ENCODE measurements around the gene NANOS3. TPM values are rescaled to one million over a fixed set of nuclear protein-coding genes. Genes with fewer than 3 reads are reported as not detected.

The NANOS3 gene
- total and polyA plus RNA-seq, 9 of the 15 experiments (the other 6 are each of a cell fraction or from before 2014, with no cell fraction given) = not detected

DNA sequence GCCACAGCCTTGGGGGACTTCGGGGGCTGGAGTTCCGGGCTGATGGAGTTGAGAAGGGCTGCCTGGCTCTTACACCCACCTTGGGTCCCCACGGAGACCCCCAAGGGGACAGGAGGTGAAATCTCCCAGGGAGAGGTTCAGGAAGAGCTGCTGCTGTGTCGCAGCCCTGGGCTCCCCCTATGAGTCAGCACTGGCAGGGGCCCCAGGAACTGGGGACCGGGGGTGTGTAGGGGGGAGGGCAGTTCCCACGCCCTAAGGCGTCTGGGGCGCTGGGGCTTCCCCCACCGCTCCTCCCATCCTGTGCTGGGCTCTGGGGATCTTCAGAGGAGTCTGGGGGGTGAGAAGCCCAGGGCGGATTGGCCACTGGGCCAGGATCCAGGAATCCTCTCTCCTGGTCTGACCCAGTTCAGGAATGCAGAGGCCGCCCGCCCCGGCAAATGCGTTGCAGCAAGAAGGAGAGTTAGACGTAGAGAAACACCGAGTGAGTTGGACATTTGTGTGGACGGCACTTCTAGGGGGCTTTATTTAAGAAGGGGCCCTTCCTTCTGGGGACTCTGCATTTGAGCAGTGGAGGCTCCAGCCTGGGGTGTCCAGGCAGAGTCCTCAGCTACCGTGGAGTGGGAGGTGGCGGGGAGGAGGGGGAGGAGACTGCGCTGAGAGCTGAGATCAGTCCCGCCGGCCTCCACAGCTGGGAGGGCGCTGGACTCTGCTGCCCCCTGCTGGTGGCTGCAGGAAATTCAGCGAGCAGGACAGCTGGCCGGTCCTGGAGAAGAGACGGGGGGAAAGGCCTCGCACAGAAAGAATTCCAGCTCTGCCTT, 15.0 kb upstream of the NANOS3 start (continued):
- TF ChIP-seq, protein P1, sequence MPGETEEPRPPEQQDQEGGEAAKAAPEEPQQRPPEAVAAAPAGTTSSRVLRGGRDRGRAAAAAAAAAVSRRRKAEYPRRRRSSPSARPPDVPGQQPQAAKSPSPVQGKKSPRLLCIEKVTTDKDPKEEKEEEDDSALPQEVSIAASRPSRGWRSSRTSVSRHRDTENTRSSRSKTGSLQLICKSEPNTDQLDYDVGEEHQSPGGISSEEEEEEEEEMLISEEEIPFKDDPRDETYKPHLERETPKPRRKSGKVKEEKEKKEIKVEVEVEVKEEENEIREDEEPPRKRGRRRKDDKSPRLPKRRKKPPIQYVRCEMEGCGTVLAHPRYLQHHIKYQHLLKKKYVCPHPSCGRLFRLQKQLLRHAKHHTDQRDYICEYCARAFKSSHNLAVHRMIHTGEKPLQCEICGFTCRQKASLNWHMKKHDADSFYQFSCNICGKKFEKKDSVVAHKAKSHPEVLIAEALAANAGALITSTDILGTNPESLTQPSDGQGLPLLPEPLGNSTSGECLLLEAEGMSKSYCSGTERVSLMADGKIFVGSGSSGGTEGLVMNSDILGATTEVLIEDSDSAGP (CRISPR knock-in tag; IDR thresholded peaks at IDR 0.05) = no peak
- no peak for TF ChIP-seq POLR3G (IDR thresholded peaks at IDR 0.05; ENCODE audit: extremely low read depth, insufficient read length, insufficient replicate concordance)
- TF ChIP-seq ELF4 (CRISPR knock-in tag; IDR thresholded peaks at IDR 0.05) = no peak
- TF ChIP-seq, protein P2, sequence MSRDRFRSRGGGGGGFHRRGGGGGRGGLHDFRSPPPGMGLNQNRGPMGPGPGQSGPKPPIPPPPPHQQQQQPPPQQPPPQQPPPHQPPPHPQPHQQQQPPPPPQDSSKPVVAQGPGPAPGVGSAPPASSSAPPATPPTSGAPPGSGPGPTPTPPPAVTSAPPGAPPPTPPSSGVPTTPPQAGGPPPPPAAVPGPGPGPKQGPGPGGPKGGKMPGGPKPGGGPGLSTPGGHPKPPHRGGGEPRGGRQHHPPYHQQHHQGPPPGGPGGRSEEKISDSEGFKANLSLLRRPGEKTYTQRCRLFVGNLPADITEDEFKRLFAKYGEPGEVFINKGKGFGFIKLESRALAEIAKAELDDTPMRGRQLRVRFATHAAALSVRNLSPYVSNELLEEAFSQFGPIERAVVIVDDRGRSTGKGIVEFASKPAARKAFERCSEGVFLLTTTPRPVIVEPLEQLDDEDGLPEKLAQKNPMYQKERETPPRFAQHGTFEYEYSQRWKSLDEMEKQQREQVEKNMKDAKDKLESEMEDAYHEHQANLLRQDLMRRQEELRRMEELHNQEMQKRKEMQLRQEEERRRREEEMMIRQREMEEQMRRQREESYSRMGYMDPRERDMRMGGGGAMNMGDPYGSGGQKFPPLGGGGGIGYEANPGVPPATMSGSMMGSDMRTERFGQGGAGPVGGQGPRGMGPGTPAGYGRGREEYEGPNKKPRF (IDR thresholded peaks at IDR 0.05; ENCODE audit: low read depth, low read length) = no peak
- TF ChIP-seq ZNF239 (CRISPR knock-in tag; IDR thresholded peaks at IDR 0.05) = no peak
- no peak for TF ChIP-seq TSC22D4 (tag; IDR thresholded peaks at IDR 0.05)
- no peak for TF ChIP-seq ZNF584 (CRISPR knock-in tag; IDR thresholded peaks at IDR 0.05; ENCODE audit: low read depth)
- TF ChIP-seq SMARCE1 (IDR thresholded peaks at IDR 0.05) = peak; percentile 73; the same call in 1 of the 2 replicates
- TF ChIP-seq BHLHE40 (IDR thresholded peaks at IDR 0.05; ENCODE audit: low read length) = no peak
- TF ChIP-seq TEAD4 (IDR thresholded peaks at IDR 0.05; ENCODE audit: low read length) = no peak; the same call in 1 of the 2 replicates
- no peak for TF ChIP-seq TEAD4 (CRISPR knock-in tag; IDR thresholded peaks at IDR 0.05; ENCODE audit: borderline replicate concordance)
- no peak for TF ChIP-seq CHCHD3 (CRISPR knock-in tag; IDR thresholded peaks at IDR 0.05)
- 0 out of 2 replicates have a peak, but pooled peaks have one; percentile 58 for TF ChIP-seq ZBTB17 (CRISPR knock-in tag; IDR thresholded peaks at IDR 0.05)
- no peak for TF ChIP-seq SLC30A9 (CRISPR knock-in tag; IDR thresholded peaks at IDR 0.05)
- TF ChIP-seq RCOR1 (IDR thresholded peaks at IDR 0.05; ENCODE audit: borderline replicate concordance in 1 of 2, low read depth in 2 of 2, low read length in 2 of 2) = peak in 1 of 2 experiments; percentile 44; a peak in 2 of 4 replicates
- no peak; the same call in 1 of the 2 replicates for TF ChIP-seq ETV1 (tag; conservative IDR thresholded peaks at IDR 0.05; ENCODE audit: low read depth)
- TF ChIP-seq, protein P3, sequence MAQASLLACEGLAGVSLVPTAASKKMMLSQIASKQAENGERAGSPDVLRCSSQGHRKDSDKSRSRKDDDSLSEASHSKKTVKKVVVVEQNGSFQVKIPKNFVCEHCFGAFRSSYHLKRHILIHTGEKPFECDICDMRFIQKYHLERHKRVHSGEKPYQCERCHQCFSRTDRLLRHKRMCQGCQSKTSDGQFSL (CRISPR knock-in tag; IDR thresholded peaks at IDR 0.05) = 0 out of 2 replicates have a peak, but pooled peaks have one; percentile 15
- TF ChIP-seq, protein P3 (tag; IDR thresholded peaks at IDR 0.05) = no peak
- TF ChIP-seq, protein P4, sequence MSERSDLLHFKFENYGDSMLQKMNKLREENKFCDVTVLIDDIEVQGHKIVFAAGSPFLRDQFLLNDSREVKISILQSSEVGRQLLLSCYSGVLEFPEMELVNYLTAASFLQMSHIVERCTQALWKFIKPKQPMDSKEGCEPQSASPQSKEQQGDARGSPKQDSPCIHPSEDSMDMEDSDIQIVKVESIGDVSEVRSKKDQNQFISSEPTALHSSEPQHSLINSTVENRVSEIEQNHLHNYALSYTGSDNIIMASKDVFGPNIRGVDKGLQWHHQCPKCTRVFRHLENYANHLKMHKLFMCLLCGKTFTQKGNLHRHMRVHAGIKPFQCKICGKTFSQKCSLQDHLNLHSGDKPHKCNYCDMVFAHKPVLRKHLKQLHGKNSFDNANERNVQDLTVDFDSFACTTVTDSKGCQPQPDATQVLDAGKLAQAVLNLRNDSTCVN (CRISPR knock-in tag; IDR thresholded peaks at IDR 0.05) = no peak
- TF ChIP-seq MEF2A (IDR thresholded peaks at IDR 0.05; ENCODE audit: control insufficient read depth, low read depth, low read length) = no peak
- TF ChIP-seq TRIM28 (IDR thresholded peaks at IDR 0.05) = no peak
- peak; percentile 89 to 90 for TF ChIP-seq MAZ (CRISPR knock-in tag; conservative IDR thresholded peaks at IDR 0.05 in 1 of 2, IDR thresholded peaks at IDR 0.05 in 1 of 2)
